ENCODE measurements around the gene MORN1. TPM values are rescaled to one million over a fixed set of nuclear protein-coding genes. Genes with fewer than 3 reads are reported as not detected.

Gene MORN1
- total RNA-seq, 1 donor from 2014 or later: 4.9 TPM

- no peak for DNase-seq (ENCODE audit: missing footprints)
- intact Hi-C loops (cut with DNase I): no loop called here
- no peak for ATAC-seq
Measured at GRCh38 chr1:2320760-2321667, 70.3 kb downstream of the MORN1 start.

GRCh38 chr1:2320006-2320405 lies 71.3 kb downstream of the MORN1 start:
- intact Hi-C loops (cut with DNase I): no loop called here
- DNase-seq (ENCODE audit: missing footprints) (no peak), ATAC-seq (no peak)

- ATAC-seq: no peak
- DNase-seq (ENCODE audit: missing footprints): no peak
- intact Hi-C loops (cut with DNase I): loop anchor here (5.0 kb wide), 1 partner anchor 63 kb away; no protein-coding TSS in a partner anchor
Measured at GRCh38 chr1:2319291-2319690, 72.1 kb downstream of the MORN1 start.

- ATAC-seq (no peak), DNase-seq (ENCODE audit: missing footprints) (no peak)
- intact Hi-C loops (cut with DNase I): loop anchor here (5.0 kb wide), 1 partner anchor 64 kb away; no protein-coding TSS in a partner anchor
Measured at GRCh38 chr1:2318314-2319278, 72.8 kb downstream of the MORN1 start.

- ATAC-seq (no peak), DNase-seq (ENCODE audit: missing footprints) (no peak)
- intact Hi-C loops (cut with DNase I): loop anchor here (5.0 kb wide), 1 partner anchor 65 kb away; no protein-coding TSS in a partner anchor
Measured at GRCh38 chr1:2317230-2318065, 73.9 kb downstream of the MORN1 start.

- ATAC-seq (no peak), DNase-seq (ENCODE audit: missing footprints) (no peak)
- intact Hi-C loops (cut with DNase I): loop anchor here (5.0 kb wide), 1 partner anchor 66 kb away; no protein-coding TSS in a partner anchor
Measured at GRCh38 chr1:2316451-2316961, 74.8 kb downstream of the MORN1 start.

GRCh38 chr1:2315674-2316450 lies 75.5 kb downstream of the MORN1 start:
- intact Hi-C loops (cut with DNase I): loop anchor here (2.0 to 5.0 kb wide), 3 partner anchors 66 to 121 kb away; partner anchors contain the start of gene FAAP20
- ATAC-seq (no peak), DNase-seq (ENCODE audit: missing footprints) (no peak)

GRCh38 chr1:2314803-2315673 lies 76.3 kb downstream of the MORN1 start:
- intact Hi-C loops (cut with DNase I): loop anchor here (2.0 to 5.0 kb wide), 3 partner anchors 67 to 120 kb away; partner anchors contain the start of gene FAAP20
- ATAC-seq (peak; percentile 30), DNase-seq (ENCODE audit: missing footprints) (no peak)

GRCh38 chr1:2314273-2314802 lies 77.0 kb downstream of the MORN1 start:
- DNase-seq (ENCODE audit: missing footprints) (peak; percentile 86), ATAC-seq (peak; percentile 15)
- intact Hi-C loops (cut with DNase I): loop anchor here (2.0 kb wide), 2 partner anchors 82 to 120 kb away; partner anchors contain the start of gene FAAP20

GRCh38 chr1:2313651-2314261 lies 77.6 kb downstream of the MORN1 start:
- intact Hi-C loops (cut with DNase I): loop anchor here (2.0 kb wide), 2 partner anchors 81 to 119 kb away; partner anchors contain the start of gene FAAP20
- ATAC-seq (peak; percentile 1), DNase-seq (ENCODE audit: missing footprints) (no peak)

- intact Hi-C loops (cut with DNase I): no loop called here
- ATAC-seq (peak; percentile 9), DNase-seq (ENCODE audit: missing footprints) (no peak)
Measured at GRCh38 chr1:2312515-2313301, 78.6 kb downstream of the MORN1 start.

GRCh38 chr1:2312160-2312514 lies 79.2 kb downstream of the MORN1 start:
- intact Hi-C loops (cut with DNase I): no loop called here
- ATAC-seq: peak; percentile 1
- no peak for DNase-seq (ENCODE audit: missing footprints)

GRCh38 chr1:2311184-2312032 lies 79.9 kb downstream of the MORN1 start:
- ATAC-seq: peak; percentile 26
- intact Hi-C loops (cut with DNase I): no loop called here

More at GRCh38 chr1:2311184-2312032, 79.9 kb downstream of the MORN1 start:
- no peak for DNase-seq (ENCODE audit: missing footprints)
